HFF-Myc (cell line): Measurements from ENCODE around the gene TNKS1BP1.

Source experiments
- DNase-seq: peaks from one replicate; pipeline ENCODE4 v3.0.0-alpha.2; 2011; ENCODE audit warnings: low read depth; ENCODE audit errors: extremely low read depth
- H3K4me3 ChIP-seq: replicated peaks from 2 replicates; pipeline ENCODE4 v1.5.1; 2011; ENCODE audit warnings: low read depth, mild to moderate bottlenecking, control low read depth, low read length
- TF ChIP-seq, protein P1 (sequence below): IDR thresholded peaks from 2 replicates; pipeline ENCODE4 v1.5.1; 2012; ENCODE audit warnings: mild to moderate bottlenecking, low read depth, low read length, control low read depth; ENCODE audit errors: missing control alignments

TNKS1BP1 gene

DNA sequence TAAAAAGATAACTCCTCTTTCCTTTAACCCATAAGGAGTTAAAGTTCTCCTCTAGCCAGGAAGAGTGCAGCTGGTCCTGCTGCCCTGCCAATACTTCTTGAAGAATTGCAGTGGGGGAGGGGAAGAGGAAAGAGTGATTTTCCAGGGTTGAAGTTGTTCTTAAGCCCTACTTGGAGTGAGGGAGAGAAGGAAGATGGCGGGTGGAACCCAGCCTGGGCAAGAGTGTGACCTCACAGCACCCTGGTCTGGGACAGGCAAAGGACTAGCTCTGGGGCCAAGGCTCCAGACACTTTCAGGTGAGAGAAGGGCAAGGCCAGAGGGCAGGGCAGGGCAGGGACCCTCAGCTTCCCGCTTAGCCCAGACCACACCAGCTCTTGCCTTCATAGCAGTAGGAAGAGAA is 6.6 kb downstream of the TNKS1BP1 start:
- no peak overlapping the region for H3K4me3 ChIP-seq
- TF ChIP-seq, protein P1, sequence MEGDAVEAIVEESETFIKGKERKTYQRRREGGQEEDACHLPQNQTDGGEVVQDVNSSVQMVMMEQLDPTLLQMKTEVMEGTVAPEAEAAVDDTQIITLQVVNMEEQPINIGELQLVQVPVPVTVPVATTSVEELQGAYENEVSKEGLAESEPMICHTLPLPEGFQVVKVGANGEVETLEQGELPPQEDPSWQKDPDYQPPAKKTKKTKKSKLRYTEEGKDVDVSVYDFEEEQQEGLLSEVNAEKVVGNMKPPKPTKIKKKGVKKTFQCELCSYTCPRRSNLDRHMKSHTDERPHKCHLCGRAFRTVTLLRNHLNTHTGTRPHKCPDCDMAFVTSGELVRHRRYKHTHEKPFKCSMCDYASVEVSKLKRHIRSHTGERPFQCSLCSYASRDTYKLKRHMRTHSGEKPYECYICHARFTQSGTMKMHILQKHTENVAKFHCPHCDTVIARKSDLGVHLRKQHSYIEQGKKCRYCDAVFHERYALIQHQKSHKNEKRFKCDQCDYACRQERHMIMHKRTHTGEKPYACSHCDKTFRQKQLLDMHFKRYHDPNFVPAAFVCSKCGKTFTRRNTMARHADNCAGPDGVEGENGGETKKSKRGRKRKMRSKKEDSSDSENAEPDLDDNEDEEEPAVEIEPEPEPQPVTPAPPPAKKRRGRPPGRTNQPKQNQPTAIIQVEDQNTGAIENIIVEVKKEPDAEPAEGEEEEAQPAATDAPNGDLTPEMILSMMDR = no peak
- DNase-seq = no peak

DNA sequence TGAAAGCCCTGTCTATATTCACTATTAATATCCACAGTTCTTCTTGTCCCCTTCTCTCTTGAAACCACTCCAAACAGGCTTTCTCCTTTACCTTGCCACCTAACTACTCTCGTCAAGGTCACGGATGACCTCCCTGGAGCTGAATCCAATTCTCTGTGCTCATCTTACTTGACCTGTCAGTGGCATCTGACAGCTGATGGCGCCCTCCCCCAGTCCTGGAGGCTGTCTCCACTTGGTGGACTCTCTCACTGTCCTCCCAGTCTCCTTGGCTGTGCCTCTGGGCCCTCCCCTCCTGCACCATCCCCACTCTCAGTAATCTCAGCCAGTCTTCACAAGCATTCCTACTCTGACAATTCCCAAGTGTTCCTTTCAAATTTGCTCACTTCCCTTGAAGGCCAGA is 8.7 kb downstream of the TNKS1BP1 start:
- TF ChIP-seq, protein P1 = no peak
- no peak for DNase-seq
- no peak overlapping the region for H3K4me3 ChIP-seq

DNA sequence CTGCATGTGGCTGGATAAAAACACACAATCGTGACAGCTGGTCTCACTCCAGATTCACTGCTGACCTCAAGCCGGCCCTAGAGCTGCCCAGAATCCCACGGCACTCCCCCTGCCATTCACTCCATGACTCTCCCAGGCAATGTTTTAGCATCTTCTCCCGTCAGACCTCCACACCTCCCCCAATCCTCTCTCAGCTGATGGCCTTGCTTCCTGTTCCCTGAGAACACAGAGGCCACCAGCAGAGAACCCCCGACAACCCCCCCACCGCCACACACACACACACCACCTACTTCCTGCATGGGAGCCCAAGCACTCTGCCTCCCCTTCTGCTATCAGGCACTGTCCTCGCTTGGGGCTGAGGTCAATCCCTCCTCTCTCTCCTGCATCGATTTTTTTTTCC is 9.3 kb downstream of the TNKS1BP1 start:
- no peak overlapping the region for H3K4me3 ChIP-seq
- TF ChIP-seq, protein P1 = no peak
- DNase-seq = no peak

DNA sequence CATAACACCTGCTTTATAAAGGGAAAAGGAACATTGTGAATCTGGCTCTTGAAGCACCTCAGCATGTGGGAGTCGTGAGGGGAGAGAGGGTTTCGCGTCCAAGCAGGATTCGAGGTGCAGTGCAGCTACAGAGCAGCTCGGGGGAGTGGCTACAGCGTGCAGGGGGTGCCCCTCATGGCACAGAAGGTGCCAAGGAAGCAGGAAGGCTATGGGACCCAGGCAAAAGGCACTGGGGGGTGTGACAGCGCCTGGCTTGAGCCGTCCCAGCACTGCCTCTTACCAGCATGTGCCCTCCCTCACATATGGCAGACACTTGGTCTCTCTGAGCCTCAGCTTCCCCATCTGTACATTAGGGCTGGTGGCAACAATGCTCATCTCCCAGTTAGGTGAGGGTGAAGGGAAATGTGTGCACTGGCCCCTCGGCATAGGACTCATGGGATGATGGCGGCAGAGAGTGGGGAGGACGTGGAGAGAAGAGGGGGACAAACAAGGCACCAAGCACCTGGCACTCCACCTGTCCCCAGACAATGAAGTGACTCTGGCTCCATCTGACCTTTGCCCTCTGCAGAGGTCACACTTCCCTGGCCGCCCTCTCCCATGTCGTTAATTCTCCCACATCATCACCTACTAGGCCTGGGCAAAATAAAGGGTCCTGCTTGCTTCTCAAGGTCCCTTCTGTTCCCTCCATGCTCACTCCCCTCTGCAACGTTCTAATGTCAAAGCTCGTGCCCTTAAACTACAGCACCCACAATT is 10.4 kb downstream of the TNKS1BP1 start:
- DNase-seq = no peak
- H3K4me3 ChIP-seq = no peak overlapping the region
- TF ChIP-seq, protein P1 = no peak

DNA sequence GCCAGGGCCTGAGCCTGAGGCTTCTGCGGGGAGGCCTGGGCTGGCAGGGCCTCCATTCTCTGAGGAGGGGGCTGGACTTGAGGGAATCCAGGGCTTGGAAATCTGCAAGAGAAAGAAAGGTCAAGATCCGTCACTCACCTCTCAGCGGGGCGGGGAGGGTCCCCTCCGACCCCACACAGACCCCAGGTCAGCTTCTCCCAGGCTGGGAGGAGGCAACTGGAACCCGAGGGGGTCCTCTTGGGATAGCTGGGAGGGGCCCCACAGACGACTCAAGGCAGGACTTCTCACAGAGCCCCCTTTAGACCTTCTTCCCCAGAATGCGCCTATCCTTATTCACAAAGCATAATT is 11.0 kb downstream of the TNKS1BP1 start:
- no peak for DNase-seq
- TF ChIP-seq, protein P1 = no peak
- H3K4me3 ChIP-seq = no peak overlapping the region

DNA sequence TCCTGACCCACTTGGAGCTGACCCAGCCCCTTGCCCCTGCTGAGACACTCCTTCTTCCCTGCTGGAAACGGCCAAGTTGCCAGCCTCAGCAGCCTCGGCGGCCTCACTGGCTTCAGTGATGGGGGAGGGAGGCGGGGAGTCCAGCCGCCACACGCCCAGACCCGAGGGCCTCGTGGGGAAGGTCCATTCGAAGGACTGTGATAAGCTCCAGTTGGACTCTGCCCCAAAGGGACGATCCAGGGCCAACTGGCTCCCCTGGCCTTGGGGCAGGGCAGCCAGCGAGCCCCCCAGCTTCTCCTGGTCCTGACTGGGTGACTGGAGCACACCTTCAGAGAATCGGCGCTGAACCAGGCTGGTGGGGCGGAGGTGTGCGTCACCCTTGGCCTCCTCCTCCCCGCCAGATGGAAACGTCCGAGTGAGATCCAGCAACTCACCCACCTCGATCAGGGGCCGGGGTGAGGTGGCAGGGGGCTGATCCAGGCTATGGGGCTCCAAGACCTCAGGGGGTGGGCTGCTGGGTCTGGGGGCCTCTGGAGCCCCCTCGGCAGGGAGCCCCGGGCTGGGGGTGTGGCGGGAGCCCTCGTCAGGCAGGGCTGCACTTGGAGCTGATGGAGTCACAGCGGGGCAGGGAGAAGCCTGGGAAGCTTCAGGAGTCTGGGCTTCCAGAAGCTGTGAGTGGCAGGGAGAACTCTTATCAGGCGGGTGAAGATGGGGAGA is 11.5 kb downstream of the TNKS1BP1 start:
- H3K4me3 ChIP-seq = no peak overlapping the region
- TF ChIP-seq, protein P1 = no peak
- no peak for DNase-seq
